SH-SY5Y (cell line): ENCODE data around the gene FAM135A.

Source experiments
- GATA2 ChIP-seq: IDR thresholded peaks from 2 replicates; pipeline ENCODE4 v1.6.1; 2011; ENCODE audit warnings: mild to moderate bottlenecking, low read depth, low read length
- GATA3 ChIP-seq: IDR thresholded peaks from 2 replicates; pipeline ENCODE4 v1.6.1; 2011; ENCODE audit warnings: low read depth, mild to moderate bottlenecking, low read length, moderate library complexity

DNA sequence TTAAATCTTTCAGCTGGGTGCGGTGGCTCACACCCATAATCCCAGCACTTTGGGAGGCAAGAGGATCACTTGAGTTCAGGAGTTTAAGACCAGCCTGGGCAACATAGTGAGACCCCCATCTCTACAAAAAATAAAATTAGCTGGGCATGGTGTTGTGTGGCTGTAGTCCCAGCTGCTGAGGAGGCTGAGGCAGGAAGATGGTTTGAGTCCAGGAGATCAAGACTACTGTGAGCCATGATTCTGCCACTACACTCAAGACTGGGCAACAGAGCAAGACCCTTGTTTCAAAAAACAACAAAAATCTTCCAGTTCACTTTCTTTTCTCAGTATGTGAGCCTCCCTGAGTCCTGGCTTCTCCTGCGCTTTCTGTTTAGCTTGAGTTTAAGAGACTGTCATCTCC is 161.3 kb downstream of the FAM135A start:
- no peak for TF ChIP-seq GATA2
- TF ChIP-seq GATA3 = no peak
